Urinary bladder (tissue), 4 donors: ENCODE measurements around the gene ECHS1. TPM values are rescaled to one million over a fixed set of nuclear protein-coding genes. Genes with fewer than 3 reads are reported as not detected.
"Not testable (repeated sequence)": the region's sequence is repeated elsewhere in the genome, so short reads cannot be mapped to it uniquely, and the experiment has no call there.

Experiments
- DNase-seq: peaks from one replicate; pipeline ENCODE4 v3.0.0-alpha.2; 2015; ENCODE audit errors: extremely low spot score
- H3K27ac ChIP-seq: one replicate; pipeline ENCODE4 v1.5.1; 2013; ENCODE audit warnings: low read depth, mild to moderate bottlenecking, moderate library complexity
- H3K36me3 ChIP-seq: one replicate; pipeline ENCODE4 v1.6.1; 2013; ENCODE audit warnings: mild to moderate bottlenecking, moderate library complexity; ENCODE audit not compliant: insufficient read depth
- H3K4me1 ChIP-seq: one replicate; pipeline ENCODE4 v1.6.1; 2013; ENCODE audit warnings: mild to moderate bottlenecking, moderate library complexity; ENCODE audit not compliant: insufficient read depth
- H3K4me3 ChIP-seq: one replicate; pipeline ENCODE4 v1.5.1; 2013; ENCODE audit warnings: low read depth, low read length
- WGBS: extraction: QIAGEN DNeasy Blood & Tissue Kit; methylation state at CpG from one replicate; pipeline ENCODE4 v1.1.7; 2013; 5-methylcytosine and 5-hydroxymethylcytosine counted together
- polyA plus RNA-seq: library from polyadenylated mRNA; stranded (reverse); fragments of 200-250 nt; gene quantifications from one replicate; pipeline ENCODE4 v1.2.3, GENCODE V29; 2013
- total RNA-seq: library from RNA; depleted of rRNA; stranded (reverse); fragments of >200 nt; gene quantifications from one replicate; pipeline ENCODE4 v1.2.3, GENCODE V29; 2014
- donor health status: healthy with polysubstance abuse.
- donor health status: healthy.

The ECHS1 gene
- total and polyA plus RNA-seq, 2 donors, result 43.0 to 93.9 TPM

DNA sequence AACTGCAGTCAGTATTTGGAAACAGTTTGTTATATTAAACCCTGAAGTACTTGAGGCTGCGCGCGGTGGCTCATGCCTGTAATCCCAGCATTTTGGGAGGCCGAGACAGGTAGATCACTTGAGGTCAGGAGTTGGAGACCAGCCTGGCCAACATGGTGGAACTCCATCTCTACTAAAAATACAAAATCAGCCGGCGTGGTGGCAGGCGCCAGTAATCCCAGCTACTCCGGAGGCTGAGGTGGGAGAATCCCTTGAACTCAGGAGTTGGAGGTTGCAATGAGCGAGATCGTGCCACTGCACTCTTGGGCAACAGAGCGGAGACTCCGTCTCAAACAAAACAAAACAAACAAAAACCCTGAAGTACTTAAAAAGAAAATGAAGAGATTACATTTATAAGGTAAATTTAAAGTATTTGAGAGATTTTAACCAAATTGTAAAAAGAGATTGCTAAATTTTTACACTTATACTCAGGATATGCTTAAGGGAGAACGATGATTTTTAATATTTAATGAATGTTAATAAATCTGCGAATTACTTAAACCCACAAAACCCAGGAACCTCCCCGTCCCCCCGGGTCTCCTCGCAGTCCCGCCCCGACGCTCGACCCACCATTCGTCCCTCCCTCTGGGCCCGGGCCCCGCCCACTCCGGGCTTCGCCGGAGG, 20.4 kb upstream of the ECHS1 start:
- Histone ChIP-seq H3K4me3 (peak overlapping the region; percentile 85), H3K4me1 (no peaks in the 10 kb centered on the region), H3K27ac (no peak overlapping the region), H3K36me3 (no peaks in the 10 kb centered on the region)
- 32% methylated on average over 27 of the region's 27 CpGs for WGBS
- no peak for DNase-seq

DNA sequence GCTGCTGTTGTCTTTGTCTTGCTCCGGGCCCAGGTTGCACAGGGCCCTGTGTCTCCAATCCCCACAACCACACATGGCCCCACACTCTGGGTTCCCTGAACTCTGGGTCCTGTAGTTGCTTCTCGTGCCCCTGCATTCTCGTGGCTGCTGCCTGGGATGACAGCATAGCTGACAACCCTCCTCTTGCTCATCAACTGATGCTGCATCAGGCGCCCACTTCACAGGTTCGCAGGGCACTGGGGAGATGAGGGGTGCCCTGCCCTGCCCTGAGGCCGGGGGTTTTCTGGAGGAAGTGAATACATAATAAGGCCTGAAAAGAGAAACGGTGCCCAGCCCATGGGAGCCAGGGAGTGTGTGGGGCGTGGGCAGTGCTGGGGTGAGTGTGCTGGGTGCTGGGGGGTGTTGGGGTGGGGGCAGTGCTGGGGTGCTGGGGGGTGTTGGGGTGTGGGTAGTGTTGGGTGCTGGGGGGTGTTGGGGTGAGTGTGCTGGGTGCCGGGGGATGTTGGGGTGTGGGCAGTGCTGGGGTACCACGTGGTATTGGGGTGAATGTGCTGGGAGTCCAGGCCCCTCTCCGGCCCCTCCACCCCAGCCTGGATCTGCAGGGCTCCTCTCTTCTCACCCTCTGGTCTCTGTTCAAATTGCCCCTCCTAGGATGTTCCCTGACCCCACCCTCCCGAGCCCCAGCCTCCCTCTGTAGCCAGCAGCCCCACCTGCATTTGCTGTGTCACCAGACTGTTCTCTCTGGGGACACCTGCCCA, 18.8 kb upstream of the ECHS1 start:
- Histone ChIP-seq H3K4me3 (no peak overlapping the region), H3K27ac (no peak overlapping the region), H3K4me1 (no peaks in the 10 kb centered on the region), H3K36me3 (no peaks in the 10 kb centered on the region)
- WGBS, result 89% methylated on average over 12 of the region's 12 CpGs
- DNase-seq, result no peak

GRCh38 chr10:133391249-133391635, 18.1 kb upstream of the ECHS1 start:
- no peaks in the 10 kb centered on the region for H3K36me3 ChIP-seq
- H3K4me1 ChIP-seq, result no peaks in the 10 kb centered on the region
- H3K27ac ChIP-seq, result no peak overlapping the region
- DNase-seq, result no peak
- WGBS, result 92% methylated on average over 12 of the region's 12 CpGs
- H3K4me3 ChIP-seq, result no peak overlapping the region

GRCh38 chr10:133390597-133391248, 17.6 kb upstream of the ECHS1 start:
- DNase-seq, result no peak
- 87% methylated on average over 19 of the region's 19 CpGs for WGBS
- H3K4me1 ChIP-seq, result no peaks in the 10 kb centered on the region
- H3K27ac ChIP-seq, result no peak overlapping the region
- H3K4me3 ChIP-seq, result no peak overlapping the region
- no peaks in the 10 kb centered on the region for H3K36me3 ChIP-seq

- Histone ChIP-seq H3K36me3 (no peaks in the 10 kb centered on the region), H3K4me3 (no peak overlapping the region), H3K4me1 (no peaks in the 10 kb centered on the region), H3K27ac (no peak overlapping the region)
- 79% methylated on average over 39 of the region's 39 CpGs for WGBS
- no peak for DNase-seq
These were observed 16.0 kb upstream of the ECHS1 start for GRCh38 chr10:133388973-133389818.

DNA sequence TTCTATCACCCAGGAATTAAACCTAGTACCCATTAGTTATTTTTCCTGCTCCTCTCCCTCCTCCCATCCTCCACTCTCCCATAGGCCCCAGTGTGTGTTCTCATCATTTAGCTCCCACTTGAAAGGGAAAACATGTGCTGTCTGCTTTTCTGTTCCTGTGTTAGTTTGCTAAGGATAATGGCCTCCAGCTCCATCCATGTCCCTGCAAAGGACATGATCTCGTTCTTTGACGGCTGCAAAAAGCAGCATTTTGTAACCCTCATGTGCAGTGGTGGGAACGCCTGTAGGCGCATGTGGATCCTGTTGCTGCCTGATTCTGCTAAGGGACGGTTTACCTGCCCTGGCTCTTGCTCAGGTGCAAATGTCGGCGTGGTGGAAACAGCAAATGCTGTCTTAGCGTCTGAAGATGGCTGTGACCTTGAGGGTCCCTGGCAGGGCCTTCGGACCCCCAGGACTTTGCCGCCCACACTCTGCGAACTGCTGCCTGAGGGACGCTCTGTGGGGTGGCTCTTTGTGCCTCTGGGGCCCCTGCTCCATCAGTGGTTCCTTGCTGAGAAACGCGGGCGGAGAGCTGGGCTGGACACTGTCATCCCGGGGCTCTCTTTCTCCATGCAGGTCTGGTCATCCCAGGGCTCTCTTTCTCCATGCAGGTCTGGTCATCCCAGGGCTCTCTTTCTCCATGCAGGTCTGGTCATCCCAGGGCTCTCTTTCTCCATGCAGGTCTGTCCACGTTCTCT, 15.2 kb upstream of the ECHS1 start:
- Histone ChIP-seq H3K4me3 (no peak overlapping the region), H3K4me1 (no peaks in the 10 kb centered on the region), H3K27ac (no peak overlapping the region), H3K36me3 (no peaks in the 10 kb centered on the region)
- DNase-seq, result no peak
- 89% methylated on average over 17 of the region's 17 CpGs for WGBS

DNA sequence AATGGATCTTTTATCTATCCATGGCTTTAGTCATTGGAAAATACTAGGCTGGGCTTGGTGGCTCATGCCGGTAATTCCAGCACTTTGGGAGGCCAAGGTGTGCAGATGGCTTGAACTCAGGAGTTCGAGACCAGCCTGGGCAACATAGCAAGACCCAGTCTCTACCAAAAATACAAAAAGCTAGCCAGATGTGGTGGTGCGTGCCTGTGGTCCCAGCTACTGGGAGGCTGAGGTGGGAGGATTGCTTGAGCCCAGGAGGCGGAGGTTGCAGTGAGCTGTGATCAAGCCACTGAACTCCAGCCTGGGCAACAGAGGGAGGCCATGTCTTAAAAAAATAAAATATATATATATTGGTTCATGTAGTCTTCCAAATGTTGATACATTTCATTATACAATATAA, 13.8 kb upstream of the ECHS1 start:
- not testable (repeated sequence) for H3K36me3 ChIP-seq, DNase-seq

GRCh38 chr10:133385214-133385613, 12.1 kb upstream of the ECHS1 start:
- DNase-seq, result no peak
- no peak overlapping the region for H3K27ac ChIP-seq
- H3K36me3 ChIP-seq, result no peaks in the 10 kb centered on the region
- H3K4me1 ChIP-seq, result no peaks in the 10 kb centered on the region
- WGBS, result 92% methylated on average over 2 of the region's 2 CpGs
- no peak overlapping the region for H3K4me3 ChIP-seq

More for the DNA sequence above, 13.8 kb upstream of the ECHS1 start:
- H3K4me3 ChIP-seq, H3K27ac ChIP-seq, H3K4me1 ChIP-seq: not testable (repeated sequence)
- WGBS, result 98% methylated on average over 4 of the region's 4 CpGs

- H3K4me1 ChIP-seq, result no peaks in the 10 kb centered on the region
- no peak overlapping the region for H3K27ac ChIP-seq
- WGBS, result 92% methylated on average over 13 of the region's 13 CpGs
- no peaks in the 10 kb centered on the region for H3K36me3 ChIP-seq
- no peak for DNase-seq
- H3K4me3 ChIP-seq, result no peak overlapping the region
These were observed 10.9 kb upstream of the ECHS1 start for GRCh38 chr10:133384071-133384470.

DNA sequence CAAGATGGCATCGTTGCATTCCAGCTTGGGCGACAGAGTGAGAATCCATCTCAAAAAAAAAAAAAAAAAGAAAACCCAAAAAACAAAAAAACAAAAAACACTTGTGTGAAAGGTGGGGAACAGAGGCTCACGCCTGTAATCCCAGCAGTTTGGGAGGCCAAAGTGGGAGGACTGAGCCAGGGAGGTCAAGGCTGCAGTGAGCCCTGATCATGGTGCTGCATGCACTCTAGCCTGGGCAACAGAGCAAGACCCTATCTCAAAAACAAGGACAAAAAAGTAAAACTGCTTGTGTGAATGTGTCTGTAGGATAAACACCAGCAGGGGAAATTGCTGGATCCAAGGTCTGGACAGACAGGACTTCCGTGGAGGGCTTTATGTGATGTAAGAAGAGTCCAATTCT, 10.4 kb upstream of the ECHS1 start:
- DNase-seq, result no peak
- Histone ChIP-seq H3K4me1 (no peaks in the 10 kb centered on the region), H3K4me3 (no peak overlapping the region), H3K36me3 (no peaks in the 10 kb centered on the region), H3K27ac (no peak overlapping the region)
- WGBS, result 96% methylated on average over 4 of the region's 4 CpGs

GRCh38 chr10:133381036-133381435, 7.9 kb upstream of the ECHS1 start:
- no peaks in the 10 kb centered on the region for H3K4me1 ChIP-seq
- no peak overlapping the region for H3K4me3 ChIP-seq
- no peak for DNase-seq
- WGBS, result 90% methylated on average over 8 of the region's 8 CpGs
- no peaks in the 10 kb centered on the region for H3K36me3 ChIP-seq
- no peak overlapping the region for H3K27ac ChIP-seq

GRCh38 chr10:133379801-133380666, 6.9 kb upstream of the ECHS1 start:
- Histone ChIP-seq H3K4me3 (peak overlapping the region; percentile 79), H3K27ac (no peak overlapping the region), H3K4me1 (no peaks in the 10 kb centered on the region), H3K36me3 (no peaks in the 10 kb centered on the region)
- 90% methylated on average over 36 of the region's 36 CpGs for WGBS
- DNase-seq, result no peak
